NOMO-1 treated with dmso at 0.1 percent for 144 hours (cell line): Measurements from ENCODE around the gene COL19A1.

Experiments used
- DNase-seq: peaks from one replicate; lab custom pipeline; 2025; ENCODE audit not compliant: unreplicated experiment; lab: John Stamatoyannopoulos, UW

The COL19A1 gene

DNA sequence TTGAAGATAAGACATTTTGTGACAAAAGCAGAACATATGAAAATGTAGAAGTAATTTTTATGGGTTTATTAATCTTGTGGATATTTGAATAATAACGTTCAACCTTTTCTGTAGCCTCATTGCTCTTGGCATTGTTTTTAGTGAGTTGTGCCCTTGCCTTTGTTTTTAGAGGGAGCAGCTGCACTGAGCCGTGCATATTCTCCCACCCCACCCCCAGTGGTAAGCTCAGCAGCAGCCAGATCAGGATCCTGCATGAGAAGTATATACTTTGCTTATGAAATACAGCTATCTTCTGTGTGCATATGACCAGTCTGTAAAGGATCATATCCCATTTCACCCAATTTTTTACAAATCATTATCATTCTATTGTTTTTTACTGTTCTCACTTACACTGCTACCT lies 252.3 kb downstream of the COL19A1 start:
- no peak for DNase-seq

DNA sequence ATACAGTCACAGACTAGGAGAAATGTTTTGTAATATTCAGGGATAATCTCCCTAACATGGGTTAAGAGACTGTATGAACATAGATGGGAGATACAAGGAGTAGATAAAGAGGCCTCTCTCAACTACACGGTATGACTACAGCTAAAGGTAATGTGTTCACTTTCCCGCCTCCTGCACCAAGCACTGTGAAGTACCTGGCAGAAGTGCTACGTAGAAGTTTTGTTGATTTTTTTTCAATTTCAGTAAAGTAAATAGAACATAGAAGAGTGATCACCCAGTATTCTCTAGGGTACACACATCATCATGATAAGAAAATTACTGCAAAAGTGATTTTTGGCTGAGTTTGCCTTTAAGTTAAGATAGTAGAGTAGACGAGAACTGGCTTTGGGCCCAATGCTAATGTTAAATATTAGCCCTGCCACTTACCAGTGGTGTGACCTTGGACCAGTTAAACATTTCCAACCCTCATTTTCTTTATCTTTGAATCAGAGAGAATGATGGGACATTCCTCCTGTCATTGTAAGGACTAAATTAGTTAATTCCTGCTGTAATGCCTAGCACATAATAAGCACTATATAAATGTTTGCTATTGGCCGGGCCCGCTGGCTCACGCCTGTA lies 253.0 kb downstream of the COL19A1 start:
- no peak for DNase-seq

DNA sequence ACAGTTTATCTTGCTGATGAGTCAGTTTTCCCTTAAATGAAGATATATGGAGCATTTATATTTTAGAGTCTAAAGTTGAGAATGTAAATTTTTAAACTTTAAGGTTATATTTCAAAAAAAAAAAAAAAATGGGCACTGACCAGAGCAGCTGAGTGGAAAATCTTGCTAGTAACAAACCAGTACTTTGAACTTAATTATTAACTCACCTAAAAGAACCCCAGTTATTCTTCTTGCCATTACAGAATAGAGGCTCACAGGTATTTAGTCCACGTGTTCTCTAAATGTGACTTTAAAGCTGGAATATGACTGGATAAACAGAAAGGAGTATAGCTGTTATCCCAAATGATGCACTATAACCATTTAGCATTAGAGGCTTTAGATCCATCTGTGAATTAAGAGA lies 258.1 kb downstream of the COL19A1 start:
- DNase-seq = no peak

DNA sequence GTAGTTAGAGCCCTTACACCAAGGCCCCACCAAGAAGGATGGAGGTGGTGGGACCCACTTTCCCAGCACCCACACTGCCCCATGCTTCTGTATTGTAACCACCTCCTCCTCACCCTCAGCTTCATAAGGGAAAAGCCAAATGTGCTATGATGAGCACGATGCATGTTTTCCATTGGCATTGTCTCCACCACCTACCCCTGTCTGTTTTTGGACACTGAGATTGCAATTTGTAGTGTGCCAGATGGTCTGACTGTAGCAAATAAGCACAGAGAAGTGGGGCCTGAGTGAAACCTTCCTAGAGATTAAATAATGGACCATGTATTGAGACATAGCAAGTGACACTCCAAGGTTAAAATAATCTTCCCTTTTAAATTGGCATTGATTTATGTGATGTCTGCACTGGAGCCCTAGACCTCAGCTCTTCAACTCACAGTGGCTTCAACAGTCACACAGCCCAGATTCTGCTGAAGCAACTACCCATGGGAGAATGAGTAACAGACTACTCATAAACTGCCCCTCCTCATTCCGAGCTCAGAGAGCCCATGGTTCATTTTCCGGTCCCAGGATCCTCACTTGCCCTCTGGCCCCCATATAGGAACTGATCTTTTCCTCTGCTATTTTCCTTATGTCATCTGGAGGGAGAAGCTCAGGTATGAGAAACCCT lies 258.7 kb downstream of the COL19A1 start:
- DNase-seq = no peak

DNA sequence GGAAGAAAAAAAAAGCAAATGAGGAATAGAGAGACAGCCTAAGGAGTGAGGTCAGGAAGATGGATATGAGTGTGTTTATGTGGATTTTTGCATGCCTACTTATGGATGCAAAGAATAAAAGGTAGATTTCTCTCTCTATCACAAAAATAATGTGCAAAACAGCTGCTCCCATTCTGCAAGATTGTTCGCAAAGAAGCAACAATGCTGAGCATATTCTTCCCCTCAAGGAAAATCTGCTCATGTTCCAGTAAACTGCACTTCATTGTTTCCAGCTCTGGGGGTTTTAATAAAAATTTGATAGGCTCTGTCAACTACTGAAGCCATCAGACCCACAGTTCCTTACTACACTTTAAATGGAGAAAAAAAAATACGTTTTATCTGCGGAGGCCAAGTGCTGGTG lies 259.2 kb downstream of the COL19A1 start:
- no peak for DNase-seq

DNA sequence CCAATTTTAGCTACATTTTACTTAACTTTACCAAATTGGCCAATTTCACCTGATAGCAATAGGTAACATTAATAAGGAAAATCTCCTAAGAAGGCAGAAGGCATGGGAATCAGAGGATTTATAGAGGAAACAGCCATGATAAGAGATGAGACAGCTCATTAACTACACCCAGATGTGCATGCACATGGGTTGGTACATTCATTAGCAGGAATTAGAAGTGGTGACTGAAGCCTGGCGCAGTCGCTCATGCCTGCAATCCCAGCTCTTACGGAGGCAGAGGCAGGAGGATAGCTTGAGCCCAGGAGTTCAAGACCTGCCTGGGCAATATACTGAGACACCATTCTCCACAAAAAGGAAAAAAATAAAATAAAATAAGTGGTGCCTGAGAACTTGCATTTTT lies 263.0 kb downstream of the COL19A1 start:
- no peak for DNase-seq

DNA sequence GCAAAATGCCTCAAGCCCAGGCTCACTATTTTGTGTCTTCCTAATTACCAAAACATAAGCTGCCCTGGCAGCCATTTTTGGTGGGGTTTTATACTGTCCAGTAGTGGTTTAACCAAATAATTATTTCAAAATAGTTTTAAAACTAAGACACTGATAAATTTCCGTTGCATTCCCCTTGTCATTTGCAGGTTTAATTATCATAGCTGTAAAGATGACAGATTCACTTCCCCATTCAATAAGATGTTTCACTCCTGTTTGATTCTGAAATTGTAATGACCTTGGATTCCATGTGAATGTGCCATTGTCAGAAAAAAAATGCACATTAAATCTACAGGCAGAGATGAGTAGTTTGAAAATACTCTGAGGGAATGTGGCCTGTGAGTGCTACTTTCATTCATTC lies 264.5 kb downstream of the COL19A1 start:
- DNase-seq = no peak

DNA sequence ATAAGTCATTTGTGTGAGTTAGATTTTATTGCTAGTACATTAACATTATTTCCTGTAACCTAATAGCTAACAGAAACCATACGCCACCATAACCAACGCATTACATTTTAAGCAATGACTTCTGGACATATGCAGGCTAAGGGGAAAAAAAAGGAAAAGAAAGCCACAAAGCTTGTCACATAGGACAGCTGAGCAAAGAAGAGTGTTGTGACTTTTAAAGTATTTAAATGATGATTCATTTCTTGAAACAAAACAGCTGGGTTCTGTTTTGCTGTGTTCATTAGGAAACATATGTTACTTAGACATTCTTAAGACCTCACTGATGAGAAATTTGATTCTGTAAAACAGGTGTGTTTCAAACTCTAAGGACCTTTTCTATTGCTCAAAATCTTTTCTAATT lies 265.2 kb downstream of the COL19A1 start:
- no peak for DNase-seq

DNA sequence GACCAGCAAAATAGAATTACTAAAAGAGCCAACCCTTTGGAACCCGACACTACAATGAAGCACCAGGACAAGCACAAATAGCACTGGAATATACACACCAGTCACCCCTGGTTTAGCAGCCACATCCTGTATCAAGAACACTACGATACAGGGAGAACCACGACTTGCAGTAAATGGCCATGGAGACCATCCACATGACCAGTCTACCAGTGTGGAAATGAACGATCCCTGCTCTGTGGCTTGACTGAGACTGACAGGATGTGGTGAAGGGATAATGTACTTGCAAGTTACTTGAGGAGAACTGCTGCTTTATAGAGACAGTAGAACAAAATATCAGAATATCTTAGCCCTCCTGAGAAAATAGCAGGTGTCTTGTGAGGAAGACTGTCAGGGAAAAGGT lies 266.9 kb downstream of the COL19A1 start:
- no peak for DNase-seq

DNA sequence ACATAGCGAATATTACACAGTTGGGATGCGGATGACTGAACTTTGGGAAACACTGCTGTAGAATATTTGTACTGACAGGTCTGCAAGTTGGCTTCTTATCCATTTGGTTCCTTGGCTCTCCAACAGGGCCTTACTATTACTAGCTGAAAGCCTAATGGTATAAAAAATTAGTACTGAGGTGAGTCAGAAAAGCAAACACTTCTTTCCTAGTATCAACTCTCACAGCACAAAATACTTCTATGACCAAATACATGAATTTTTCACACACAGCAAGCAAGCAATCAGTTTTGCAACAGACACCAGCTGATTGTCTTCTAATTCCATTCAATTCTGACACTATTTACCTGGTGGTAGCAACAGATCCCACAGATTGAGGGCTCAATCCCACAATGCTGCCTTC lies 268.2 kb downstream of the COL19A1 start:
- DNase-seq = no peak

DNA sequence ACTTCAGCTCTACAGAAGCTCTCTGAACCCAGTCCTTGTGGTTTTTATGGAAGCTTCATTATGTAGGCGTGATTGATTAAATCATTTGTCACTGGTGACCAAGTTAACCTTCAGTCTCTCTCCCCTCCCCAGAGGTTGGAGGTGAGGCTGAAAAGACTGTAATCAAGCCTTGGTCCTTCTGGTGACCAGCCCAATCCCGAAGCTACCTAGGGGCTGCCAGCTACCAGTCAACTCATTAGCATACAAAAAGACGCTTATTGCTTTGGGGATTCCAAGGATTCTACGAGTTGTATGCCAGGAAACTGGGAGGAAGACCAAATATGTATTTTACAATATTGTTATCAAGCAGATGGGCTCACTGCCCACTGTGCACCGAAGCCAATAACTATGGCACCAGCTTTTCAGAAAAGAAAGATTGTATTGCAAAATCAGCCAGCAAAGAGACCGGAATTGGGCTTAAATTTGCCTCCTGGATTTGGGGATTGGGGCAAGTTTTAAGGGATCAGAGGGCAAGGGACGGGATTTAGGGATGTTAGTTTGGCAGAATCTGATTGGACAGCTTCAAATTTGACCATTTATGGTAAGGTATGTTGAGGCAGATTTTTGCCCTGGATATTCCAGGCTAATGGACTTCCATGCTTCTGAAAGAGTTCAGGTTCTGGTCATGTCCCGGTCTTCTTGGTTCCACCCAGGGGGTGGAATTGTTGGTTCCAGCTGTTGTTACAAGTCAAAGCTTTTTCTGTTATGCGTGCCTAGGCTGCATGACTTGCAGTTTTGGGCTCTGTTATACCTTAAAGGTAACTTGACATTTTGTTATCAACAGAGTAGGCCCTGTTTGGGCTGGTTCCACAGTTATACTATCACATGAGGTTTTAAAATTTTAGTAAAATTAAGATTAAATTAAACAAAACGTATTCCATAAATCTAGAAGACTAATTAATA lies 269.1 kb downstream of the COL19A1 start:
- no peak for DNase-seq

DNA sequence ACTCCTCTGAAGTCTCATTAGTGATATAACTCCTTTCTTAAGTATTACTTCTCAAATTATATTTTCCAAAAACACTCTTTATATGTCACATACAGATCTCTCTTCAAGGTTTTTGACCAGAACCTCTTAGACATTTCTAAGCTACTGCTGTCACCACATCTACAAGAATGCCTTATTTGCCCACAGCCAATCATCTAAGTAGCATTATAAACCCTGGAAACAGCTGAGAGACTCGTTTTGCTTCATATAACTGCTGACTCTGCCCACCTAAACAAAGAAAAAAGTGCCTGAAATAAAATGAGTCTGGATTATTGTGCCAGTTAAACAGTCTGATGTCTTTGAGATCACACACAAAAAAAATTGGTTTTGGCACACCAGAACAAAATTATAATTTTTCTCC lies 270.6 kb downstream of the COL19A1 start:
- DNase-seq = no peak

DNA sequence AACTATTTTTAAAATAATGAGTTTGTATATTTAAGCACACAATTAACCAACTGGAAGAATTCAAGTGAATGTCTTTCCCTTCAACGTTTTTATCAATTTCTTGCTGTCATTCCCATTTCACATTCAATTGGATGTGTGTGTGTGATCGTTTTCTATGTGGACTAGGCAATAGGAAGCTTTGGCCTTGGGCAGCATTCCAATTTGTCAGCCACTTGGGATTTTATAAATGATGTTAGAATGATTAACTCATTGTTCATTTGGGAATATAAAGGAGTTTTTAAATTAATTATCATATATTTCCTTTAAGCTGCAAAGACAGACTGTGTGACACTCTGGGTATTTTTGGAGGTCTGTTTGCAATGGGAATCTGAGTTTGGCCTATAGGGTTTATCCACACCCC lies 274.1 kb downstream of the COL19A1 start:
- no peak for DNase-seq

DNA sequence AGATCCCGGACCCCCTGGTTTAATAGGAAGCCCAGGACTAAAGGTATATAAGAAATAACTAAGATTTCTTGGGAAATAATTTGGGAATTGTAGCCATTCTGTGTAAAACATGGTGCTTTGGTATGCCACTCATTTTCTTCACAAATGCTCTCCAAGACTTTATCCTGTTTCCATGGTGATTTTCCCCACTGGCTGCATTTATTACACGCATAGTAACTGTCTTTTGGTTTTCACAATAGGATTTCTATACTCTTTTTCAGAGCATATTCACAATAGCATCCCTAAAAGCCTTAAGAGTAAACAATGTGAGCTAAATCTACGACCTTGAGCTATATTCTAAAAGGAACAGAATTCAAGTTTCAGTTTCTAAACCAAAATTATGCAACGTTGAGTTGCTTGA lies 275.7 kb downstream of the COL19A1 start:
- DNase-seq = no peak

DNA sequence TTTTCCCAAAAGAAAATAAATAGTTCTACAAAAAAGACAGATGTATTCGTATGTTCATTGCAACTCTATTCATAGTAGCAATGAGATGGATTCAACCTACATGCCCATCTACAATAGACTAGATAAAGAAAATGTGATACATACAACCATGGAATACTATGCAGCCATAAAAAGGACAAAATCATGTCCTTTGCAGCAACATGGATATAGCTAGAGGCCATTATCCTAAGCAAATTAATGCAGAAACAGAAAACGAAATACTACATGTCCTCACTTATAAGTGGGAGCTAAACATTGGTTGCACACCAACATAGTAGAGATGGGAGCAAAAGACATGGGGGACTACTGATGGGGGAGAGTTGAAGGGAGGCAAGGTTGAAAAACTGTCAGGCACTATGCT lies 278.8 kb downstream of the COL19A1 start:
- DNase-seq = no peak

DNA sequence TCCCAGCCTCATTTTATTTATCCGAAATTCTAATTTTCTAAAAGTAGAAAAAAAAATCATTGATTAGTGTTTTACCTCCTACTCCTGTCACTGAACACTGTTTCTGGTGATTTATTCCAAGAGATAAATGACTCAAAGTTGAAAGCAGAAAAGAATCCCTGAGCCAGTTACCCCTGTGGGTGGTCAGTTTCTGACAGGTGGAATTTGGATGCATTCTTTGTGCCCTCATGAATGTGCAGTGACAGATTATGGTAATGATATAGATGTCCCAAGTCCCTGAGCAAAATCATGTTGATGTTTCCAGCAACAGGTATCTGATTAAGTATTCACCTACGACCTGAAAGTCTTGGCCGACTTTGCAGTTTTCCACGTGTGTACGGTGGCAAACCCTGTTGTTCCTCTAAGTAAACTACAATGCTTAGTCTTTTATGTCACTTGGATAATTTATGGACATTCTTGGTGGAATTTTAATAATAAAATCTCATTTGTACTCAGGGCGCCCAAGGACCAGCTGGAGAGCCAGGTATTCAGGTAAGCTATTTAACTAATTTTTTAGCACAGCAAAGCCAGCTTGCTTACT lies 282.9 kb downstream of the COL19A1 start:
- no peak for DNase-seq

DNA sequence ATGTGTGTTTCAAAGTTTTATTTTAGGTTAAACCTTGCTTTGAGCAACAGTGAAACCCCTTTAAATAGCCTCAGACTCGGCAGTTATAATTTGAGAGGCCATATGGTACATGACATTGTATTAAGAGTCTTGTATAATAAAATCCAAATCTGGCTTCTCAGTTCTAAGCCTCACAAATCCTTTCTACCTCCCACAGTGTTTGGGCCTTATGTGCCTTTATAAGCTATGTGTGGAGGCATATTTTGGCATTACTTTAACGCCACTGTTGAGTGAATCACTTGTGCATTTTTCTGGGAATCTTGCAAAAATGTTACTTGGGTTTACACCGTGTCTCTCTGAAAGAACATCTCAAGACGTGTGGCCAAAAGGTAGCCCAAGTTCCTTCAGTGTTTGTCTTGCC lies 284.2 kb downstream of the COL19A1 start:
- no peak for DNase-seq

DNA sequence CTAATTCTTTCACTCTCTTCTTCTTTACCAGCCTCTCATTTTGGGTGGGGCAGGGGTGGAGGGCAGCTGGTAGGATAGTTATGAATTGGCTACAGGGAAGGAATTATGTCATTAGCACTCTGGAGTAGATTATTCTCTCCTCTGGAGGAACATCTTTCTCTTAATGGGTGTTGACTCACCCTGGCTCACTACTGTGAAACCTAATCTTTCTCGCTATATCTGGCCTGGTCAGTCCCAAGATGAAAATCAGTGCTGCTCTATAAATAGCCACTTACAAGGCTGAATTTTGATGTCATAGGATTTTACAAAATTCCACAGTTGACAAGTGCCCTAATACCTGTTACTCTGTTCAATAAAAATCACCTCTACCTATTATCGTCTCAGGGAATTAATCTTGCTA lies 285.3 kb downstream of the COL19A1 start:
- DNase-seq = no peak

DNA sequence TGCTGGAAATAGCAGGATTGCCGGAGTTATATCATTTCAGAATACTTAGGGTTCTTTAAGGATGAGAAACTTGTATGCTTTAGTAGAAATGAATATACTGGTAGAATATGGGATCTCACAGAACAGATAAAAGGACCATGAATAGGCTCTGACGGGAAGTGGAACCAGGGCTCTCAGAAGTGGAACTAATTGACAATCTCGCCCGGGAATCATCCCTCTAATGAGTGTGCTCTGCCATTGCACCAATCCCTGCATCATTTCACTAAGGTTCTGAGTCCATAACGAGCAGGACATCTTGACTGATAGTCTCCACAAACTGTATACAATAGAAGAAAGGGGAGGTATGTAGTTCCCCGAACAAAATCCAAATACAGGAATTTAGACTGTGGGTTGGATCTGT lies 286.4 kb downstream of the COL19A1 start:
- no peak for DNase-seq

DNA sequence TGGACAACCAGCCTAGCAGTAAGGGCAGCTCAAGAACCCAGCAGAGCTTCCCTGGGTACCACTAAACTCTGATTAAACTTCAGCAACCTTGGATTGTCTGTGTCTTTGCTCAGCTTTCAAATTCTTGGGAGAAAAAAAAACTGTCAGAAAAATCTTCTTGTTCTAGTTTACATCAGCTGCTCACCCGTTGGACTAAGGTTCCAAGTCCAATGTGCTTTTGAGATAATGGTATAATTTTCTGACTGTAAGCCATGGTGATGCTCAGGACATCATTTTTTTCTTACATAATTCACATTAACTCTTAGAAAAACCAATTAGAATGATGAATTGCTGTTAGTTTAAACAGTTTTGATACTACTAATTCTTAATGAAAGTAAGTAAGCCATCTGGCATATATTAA lies 290.7 kb downstream of the COL19A1 start:
- DNase-seq = no peak

DNA sequence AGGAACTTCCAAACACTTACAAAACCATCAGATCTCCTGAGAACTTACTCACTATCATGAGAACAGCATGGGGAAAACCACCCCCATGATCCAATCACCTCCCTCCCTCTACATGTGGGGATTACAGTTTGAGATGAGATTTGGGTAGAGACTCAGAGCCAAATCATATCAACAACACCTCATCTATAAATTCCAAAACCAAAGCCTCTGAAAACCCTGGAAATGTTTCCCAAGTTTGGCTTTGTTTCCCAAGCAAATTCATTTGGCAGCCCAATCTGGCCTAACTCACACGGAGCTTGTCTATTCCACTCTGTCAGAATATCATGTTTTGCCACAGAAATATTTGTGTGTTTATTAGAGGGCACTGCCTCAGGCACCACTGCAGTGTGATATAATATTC lies 293.9 kb downstream of the COL19A1 start:
- DNase-seq = no peak

DNA sequence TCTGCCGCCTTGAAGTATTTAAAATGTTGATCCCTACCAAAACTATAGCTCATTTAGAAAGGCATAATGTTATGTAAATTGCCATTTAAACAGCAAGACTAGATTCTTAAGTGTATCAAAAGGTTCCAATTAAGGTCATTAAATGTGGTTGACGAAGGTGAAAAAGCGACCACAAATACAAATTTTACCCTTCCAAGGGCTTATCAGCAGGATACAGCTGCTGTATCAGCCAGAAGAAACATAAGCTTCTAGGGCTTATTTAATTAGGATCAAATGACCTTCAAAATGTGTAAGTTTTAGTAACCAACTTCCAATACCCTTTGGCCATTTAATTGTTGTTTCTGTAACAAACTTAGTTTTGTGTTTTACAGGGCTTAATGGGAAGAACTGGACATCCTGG lies 296.6 kb downstream of the COL19A1 start:
- no peak for DNase-seq
